K562 (cell line): Measurements from ENCODE around the gene PIP4K2A. TPM values are rescaled to one million over a fixed set of nuclear protein-coding genes. Genes with fewer than 3 reads are reported as not detected.

Experiments
- ATAC-seq: fragments of 200-7000 bp; cut with Tn5 transposase; 3 replicates; pipeline ENCODE4 v1.9.1; 2020; ENCODE audit warnings: moderate library complexity
- BruUV-seq: library from RNA; stranded (reverse); fragments of 400-500 nt; replicated peaks from 2 replicates; lab custom pipeline; 2021; lab: Mats Ljungman, UMichigan
- CTCF ChIA-PET: fragments of 300-600 bp; formaldehyde crosslinking; extraction: SDS; loops from one replicate; lab custom pipeline; 2021; ENCODE audit warnings: low intra/inter-chr PET ratio; lab: Yijun Ruan, JAX
- POLR2A ChIA-PET: fragments of 300-600, 350-650 bp; sonication (Branson Sonifier 250); formaldehyde crosslinking; extraction: SDS; loops from one replicate; lab custom pipeline; 2021; ENCODE audit warnings: antibody characterized with exemption, inconsistent platforms; lab: Yijun Ruan, JAX
- DNase-seq, 4 experiments: peaks; one replicate each; pipeline versions ENCODE4 v3.0.0 to v3.0.0-alpha.2; 2011 to 2018; ENCODE audit warnings: low spot score in 3 of 4, mixed read lengths in 3 of 4; ENCODE audit errors: extremely low read depth in 1 of 4
- FAIRE-seq: peaks from 2 replicates; lab custom pipeline; 2011; peaks lifted over from hg19 to GRCh38; lab: Jason Lieb, UNC
- H2AFZ ChIP-seq: 2 replicates; pipeline ENCODE4 v1.6.0; 2011; ENCODE audit warnings: low read depth, low read length, control low read depth, inconsistent platforms
- H3K27ac ChIP-seq: fragments of 200-600 bp; 3 replicates; pipeline ENCODE4 v1.8.0; 2011; ENCODE audit warnings: low read depth, mild to moderate bottlenecking, control low read depth, inconsistent platforms, low read length, moderate library complexity, mixed read lengths; ENCODE audit errors: extremely low read depth
- H3K27me3 ChIP-seq, 2 experiments: fragments of 300-600 bp in 1 of 2; 2 replicates in 1 of 2; 3 replicates in 1 of 2; pipeline versions ENCODE4 v1.6.0 to v1.8.0; 2011; ENCODE audit warnings: inconsistent platforms in 2 of 2, low read length in 2 of 2, mild to moderate bottlenecking in 1 of 2, mixed read lengths in 1 of 2, moderate library complexity in 1 of 2; ENCODE audit not compliant: control insufficient read depth in 2 of 2, insufficient read depth in 2 of 2
- H3K36me3 ChIP-seq: fragments of 300-600 bp; 3 replicates; pipeline ENCODE4 v1.8.0; 2011; ENCODE audit warnings: mild to moderate bottlenecking, low read length, inconsistent platforms; ENCODE audit not compliant: control insufficient read depth, insufficient read depth
- H3K4me1 ChIP-seq, 2 experiments: fragments of 200-600 bp in 1 of 2; replicated peaks in 1 of 2; 2 replicates in 1 of 2; 3 replicates in 1 of 2; pipeline versions ENCODE4 v1.5.1 to v1.8.0; 2011; ENCODE audit warnings: inconsistent platforms in 2 of 2, low read length in 2 of 2, mild to moderate bottlenecking in 1 of 2, mixed read lengths in 1 of 2, moderate library complexity in 1 of 2; ENCODE audit not compliant: control insufficient read depth in 2 of 2, insufficient read depth in 2 of 2
- H3K4me2 ChIP-seq: 2 replicates; pipeline ENCODE4 v1.6.1; 2011; ENCODE audit warnings: low read length, control low read depth, inconsistent platforms, mixed read lengths; ENCODE audit not compliant: insufficient read depth
- H3K4me3 ChIP-seq: fragments of 200-600 bp; sonication (generic), shearing (Covaris generic); 2 replicates; pipeline ENCODE4 v1.5.1; 2016; ENCODE audit warnings: control low read depth, inconsistent platforms
- H3K79me2 ChIP-seq: fragments of 200-600 bp; 3 replicates; pipeline ENCODE4 v1.8.0; 2011; ENCODE audit warnings: low read length, inconsistent platforms; ENCODE audit not compliant: control insufficient read depth, insufficient read depth
- H3K9ac ChIP-seq, 2 experiments: 2 replicates each; pipeline versions ENCODE4 v1.6.0 to v1.6.1; 2011; ENCODE audit warnings: low read depth in 2 of 2, low read length in 2 of 2, control low read depth in 1 of 2, inconsistent platforms in 1 of 2, mild to moderate bottlenecking in 1 of 2, mixed read lengths in 1 of 2; ENCODE audit not compliant: insufficient read depth in 1 of 2
- H3K9me1 ChIP-seq: one replicate; pipeline ENCODE4 v1.6.0; 2011; ENCODE audit warnings: inconsistent platforms, mild to moderate bottlenecking, low read length, moderate library complexity; ENCODE audit not compliant: control insufficient read depth, insufficient read depth
- H3K9me3 ChIP-seq: replicated peaks from 2 replicates; pipeline ENCODE4 v1.5.1; 2011; ENCODE audit warnings: low read depth, low read length, inconsistent platforms; ENCODE audit not compliant: control insufficient read depth, insufficient read depth
- H4K20me1 ChIP-seq: replicated peaks from 2 replicates; pipeline ENCODE4 v1.6.1; 2011; ENCODE audit warnings: low read length, inconsistent platforms, mixed read lengths; ENCODE audit not compliant: control insufficient read depth, insufficient read depth
- MAFF ChIP-seq: IDR thresholded peaks from 2 replicates; pipeline ENCODE4 v1.6.1; 2012; ENCODE audit warnings: low read length, improper control_type of control experiment
- MYC ChIP-seq, 2 experiments: fragments of 250-450 bp in 1 of 2; sonication (Bioruptor Pico) in 1 of 2; IDR thresholded peaks; 2 replicates each; pipeline versions ENCODE4 v1.5.1 to v1.6.1; 2012 to 2021; ENCODE audit warnings: low read depth in 2 of 2, borderline replicate concordance in 1 of 2, improper control_type of control experiment in 1 of 2, low read length in 1 of 2, mild to moderate bottlenecking in 1 of 2, moderate library complexity in 1 of 2
- RBM22 ChIP-seq: fragments of 200-400 bp; formaldehyde crosslinking; IDR thresholded peaks from 2 replicates; pipeline ENCODE4 v1.6.1; 2018; ENCODE audit warnings: low read length, low read depth; ENCODE audit not compliant: poor library complexity, severe bottlenecking
- WGBS: fragments of 100-300 bp; shearing (Covaris generic); methylation state at CpG from one replicate; pipeline ENCODE4 v1.1.6; 2016; ENCODE audit warnings: low coverage, mixed read lengths; ENCODE audit not compliant: insufficient coverage; ENCODE audit errors: missing lambda C conversion rate; 5-methylcytosine and 5-hydroxymethylcytosine counted together
- in situ Hi-C: fragments of 300-500 bp; cut with MboI; formaldehyde crosslinking; loops from 4 replicates; pipeline ENCODE4 v1.15.0; 2018; ENCODE audit warnings: inconsistent platforms, mixed read lengths
- intact Hi-C: fragments of 100-400 bp; cut with micrococcal nuclease; formaldehyde crosslinking; loops from 2 replicates; pipeline ENCODE4 v1.14.2; 2022
- polyA plus RNA-seq, 8 experiments: library from polyadenylated mRNA; depleted of rRNA in 4 of 8; stranded (reverse) in 5 of 8; unstranded in 3 of 8; fragments of >200 nt; fragmentation: Nextera tagmentation in 2 of 8; fragmentation: Illumina TruSeq in 1 of 8; extraction: Ambion mirVana in 2 of 8; extraction: Trizol in 1 of 8; gene quantifications; 2 replicates each; pipeline versions ENCODE4 v1.2.1 to v1.2.3, GENCODE V29; 2011 to 2014; ENCODE audit warnings: inconsistent platforms in 1 of 8, missing spikeins in 1 of 8
- total RNA-seq, 7 experiments: library from RNA; depleted of rRNA in 6 of 7; stranded (reverse); fragments of >200 nt in 6 of 7; fragmentation: Illumina TruSeq in 2 of 7; extraction: Trizol in 2 of 7; gene quantifications; 2 replicates each; pipeline versions ENCODE4 v1.2.1 to v1.2.3, GENCODE V29; 2011 to 2021; ENCODE audit warnings: low replicate concordance in 1 of 7
- TF ChIP-seq, protein P1 (sequence below), 2 experiments: fragments of 450-650 bp in 1 of 2; sonication (generic) in 1 of 2; formaldehyde crosslinking in 1 of 2; IDR thresholded peaks; 2 replicates each; pipeline versions ENCODE4 v1.7.1 to v1.9.0; 2016 to 2022; ENCODE audit warnings: inconsistent platforms in 1 of 2, mild to moderate bottlenecking in 1 of 2, missing genetic modification reagents in 1 of 2

Gene PIP4K2A
- total and polyA plus RNA-seq, 9 of the 15 experiments (the other 6 are each of a cell fraction or from before 2014, with no cell fraction given) = 35.6 to 117 (median 71.9) TPM

DNA sequence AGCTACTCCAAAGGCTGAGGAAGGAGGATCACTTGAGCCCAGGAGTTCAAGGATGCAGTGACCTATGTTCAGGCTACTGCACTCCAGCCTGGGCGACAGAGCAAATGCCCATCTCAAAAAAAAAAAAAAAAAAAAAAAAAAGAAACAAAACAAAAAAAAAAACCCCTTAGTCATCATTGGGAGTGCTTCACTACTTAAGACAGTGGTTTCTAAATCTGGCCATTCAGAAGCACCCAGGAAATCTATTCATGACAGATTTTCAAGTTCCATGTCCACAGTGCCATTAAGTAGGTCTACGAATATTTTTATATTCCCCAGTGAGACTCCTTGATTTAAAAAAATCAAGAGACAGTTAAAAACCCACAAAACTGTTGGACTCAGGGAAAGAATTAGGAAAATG lies 182.9 kb downstream of the PIP4K2A start (continued):
- peak; percentile 64; the same call in 1 of the 2 replicates for TF ChIP-seq MAFF
- TF ChIP-seq RBM22 = no peak

DNA sequence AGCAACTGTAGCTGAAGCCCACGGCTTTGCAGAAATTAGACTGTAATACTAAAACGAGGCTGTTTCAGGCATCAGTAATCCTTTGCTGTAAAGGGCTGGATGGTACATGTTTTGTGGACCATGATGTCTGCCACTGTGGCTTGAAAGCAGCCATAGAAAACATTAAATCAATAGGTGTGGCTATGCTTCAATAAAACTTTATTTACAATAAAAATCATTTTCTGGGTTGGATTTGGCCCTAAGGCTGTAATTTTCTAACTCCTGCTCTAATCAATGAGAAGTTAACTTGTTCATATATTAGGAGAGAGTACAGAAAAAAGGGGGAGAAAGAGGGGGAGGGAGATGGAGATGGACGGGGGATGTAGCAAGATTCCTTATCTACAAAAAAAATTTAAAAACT lies 183.4 kb downstream of the PIP4K2A start:
- no TSS peak for BruUV-seq
- ATAC-seq = no peak
- FAIRE-seq = no peak

More for the DNA sequence above, 183.4 kb downstream of the PIP4K2A start:
- H3K9ac ChIP-seq = no peak overlapping the region
- CTCF ChIA-PET = no interaction called here
- TF ChIP-seq MYC (IDR thresholded peaks at IDR 0.05; ENCODE audit: low read depth, low read length) (no peak), MYC (CRISPR knock-in tag; IDR thresholded peaks at IDR 0.05; ENCODE audit: borderline replicate concordance, low read depth) (no peak)
- TF ChIP-seq, protein P1, sequence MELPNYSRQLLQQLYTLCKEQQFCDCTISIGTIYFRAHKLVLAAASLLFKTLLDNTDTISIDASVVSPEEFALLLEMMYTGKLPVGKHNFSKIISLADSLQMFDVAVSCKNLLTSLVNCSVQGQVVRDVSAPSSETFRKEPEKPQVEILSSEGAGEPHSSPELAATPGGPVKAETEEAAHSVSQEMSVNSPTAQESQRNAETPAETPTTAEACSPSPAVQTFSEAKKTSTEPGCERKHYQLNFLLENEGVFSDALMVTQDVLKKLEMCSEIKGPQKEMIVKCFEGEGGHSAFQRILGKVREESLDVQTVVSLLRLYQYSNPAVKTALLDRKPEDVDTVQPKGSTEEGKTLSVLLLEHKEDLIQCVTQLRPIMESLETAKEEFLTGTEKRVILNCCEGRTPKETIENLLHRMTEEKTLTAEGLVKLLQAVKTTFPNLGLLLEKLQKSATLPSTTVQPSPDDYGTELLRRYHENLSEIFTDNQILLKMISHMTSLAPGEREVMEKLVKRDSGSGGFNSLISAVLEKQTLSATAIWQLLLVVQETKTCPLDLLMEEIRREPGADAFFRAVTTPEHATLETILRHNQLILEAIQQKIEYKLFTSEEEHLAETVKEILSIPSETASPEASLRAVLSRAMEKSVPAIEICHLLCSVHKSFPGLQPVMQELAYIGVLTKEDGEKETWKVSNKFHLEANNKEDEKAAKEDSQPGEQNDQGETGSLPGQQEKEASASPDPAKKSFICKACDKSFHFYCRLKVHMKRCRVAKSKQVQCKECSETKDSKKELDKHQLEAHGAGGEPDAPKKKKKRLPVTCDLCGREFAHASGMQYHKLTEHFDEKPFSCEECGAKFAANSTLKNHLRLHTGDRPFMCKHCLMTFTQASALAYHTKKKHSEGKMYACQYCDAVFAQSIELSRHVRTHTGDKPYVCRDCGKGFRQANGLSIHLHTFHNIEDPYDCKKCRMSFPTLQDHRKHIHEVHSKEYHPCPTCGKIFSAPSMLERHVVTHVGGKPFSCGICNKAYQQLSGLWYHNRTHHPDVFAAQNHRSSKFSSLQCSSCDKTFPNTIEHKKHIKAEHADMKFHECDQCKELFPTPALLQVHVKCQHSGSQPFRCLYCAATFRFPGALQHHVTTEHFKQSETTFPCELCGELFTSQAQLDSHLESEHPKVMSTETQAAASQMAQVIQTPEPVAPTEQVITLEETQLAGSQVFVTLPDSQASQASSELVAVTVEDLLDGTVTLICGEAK (IDR thresholded peaks at IDR 0.05) = peak; percentile 87
- TF ChIP-seq, protein P1 (CRISPR knock-in tag; IDR thresholded peaks at IDR 0.05) = peak; percentile 74
- no peaks in the 10 kb centered on the region for H4K20me1 ChIP-seq
- POLR2A ChIA-PET = interaction anchor here (0.6 kb wide), 1 partner anchor 1005 kb away, joined by 4 read pairs; no protein-coding TSS in a partner anchor
- no peak overlapping the region for H3K4me2 ChIP-seq
- no peak overlapping the region for H2AFZ ChIP-seq
- in situ Hi-C loops (no loop called here), intact Hi-C loops (loop anchor here (5.0 to 10.0 kb wide), 2 partner anchors 276 to 539 kb away; no protein-coding TSS in a partner anchor)
- H3K4me1 ChIP-seq = no peaks in the 10 kb centered on the region
- no peaks in the 10 kb centered on the region for H3K79me2 ChIP-seq
- WGBS = 52% methylated on average over 2 of the region's 3 CpGs
- no peak for DNase-seq
- no peaks in the 10 kb centered on the region for H3K9me3 ChIP-seq
- H3K27ac ChIP-seq = no peak overlapping the region
- H3K4me3 ChIP-seq = no peak overlapping the region
- no peaks in the 10 kb centered on the region for H3K9me1 ChIP-seq
- H3K27me3 ChIP-seq = no peaks in the 10 kb centered on the region
- H3K36me3 ChIP-seq = peaks cover 6% of the 10 kb centered on the region; the same call in 1 of the 3 replicates
